ENCODE data around the gene ANXA2R.

DNA sequence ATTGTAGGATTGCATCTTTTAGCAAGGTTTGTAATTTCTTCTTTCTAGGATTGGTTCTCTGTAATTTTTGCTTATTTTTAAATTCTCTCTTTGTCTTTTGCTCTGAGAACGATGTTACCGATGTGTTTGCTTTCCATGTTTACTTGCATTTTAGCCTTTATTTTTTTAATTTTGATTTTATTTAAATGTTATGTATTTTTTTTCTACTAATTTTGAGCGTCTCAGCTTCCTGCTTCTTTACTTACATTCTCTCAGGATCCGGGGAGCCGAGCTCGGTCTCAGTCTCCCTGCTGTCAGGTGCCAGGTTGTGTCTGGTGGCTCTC is 20.9 kb downstream of the ANXA2R start:
- TF ChIP-seq, protein P1, sequence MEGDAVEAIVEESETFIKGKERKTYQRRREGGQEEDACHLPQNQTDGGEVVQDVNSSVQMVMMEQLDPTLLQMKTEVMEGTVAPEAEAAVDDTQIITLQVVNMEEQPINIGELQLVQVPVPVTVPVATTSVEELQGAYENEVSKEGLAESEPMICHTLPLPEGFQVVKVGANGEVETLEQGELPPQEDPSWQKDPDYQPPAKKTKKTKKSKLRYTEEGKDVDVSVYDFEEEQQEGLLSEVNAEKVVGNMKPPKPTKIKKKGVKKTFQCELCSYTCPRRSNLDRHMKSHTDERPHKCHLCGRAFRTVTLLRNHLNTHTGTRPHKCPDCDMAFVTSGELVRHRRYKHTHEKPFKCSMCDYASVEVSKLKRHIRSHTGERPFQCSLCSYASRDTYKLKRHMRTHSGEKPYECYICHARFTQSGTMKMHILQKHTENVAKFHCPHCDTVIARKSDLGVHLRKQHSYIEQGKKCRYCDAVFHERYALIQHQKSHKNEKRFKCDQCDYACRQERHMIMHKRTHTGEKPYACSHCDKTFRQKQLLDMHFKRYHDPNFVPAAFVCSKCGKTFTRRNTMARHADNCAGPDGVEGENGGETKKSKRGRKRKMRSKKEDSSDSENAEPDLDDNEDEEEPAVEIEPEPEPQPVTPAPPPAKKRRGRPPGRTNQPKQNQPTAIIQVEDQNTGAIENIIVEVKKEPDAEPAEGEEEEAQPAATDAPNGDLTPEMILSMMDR (IDR thresholded peaks at IDR 0.05) = no peak
- TF ChIP-seq POLR2A (IDR thresholded peaks at IDR 0.05) = no peak
